Erythroblast (primary cell): Measurements from ENCODE around the gene MOV10L1.

Source experiments
- GATA1 ChIP-seq: IDR thresholded peaks from 2 replicates; pipeline ENCODE4 v1.6.1; 2011; ENCODE audit warnings: low read depth, mild to moderate bottlenecking, control low read depth, low read length, moderate library complexity
- POLR2A ChIP-seq: IDR thresholded peaks from 2 replicates; pipeline ENCODE4 v1.6.1; 2011; ENCODE audit warnings: mild to moderate bottlenecking, low read length

GRCh38 chr22:50046481-50047245, 43.1 kb upstream of the MOV10L1 start:
- TF ChIP-seq POLR2A, result no peak
- TF ChIP-seq GATA1, result no peak
